GM19023 (cell line): Measurements from ENCODE around the gene WDPCP.

Experiments
- ATAC-seq: cut with Tn5 transposase; IDR thresholded peaks from one replicate; pipeline ENCODE4 v1.9.1; 2021; ENCODE audit warnings: mild to moderate bottlenecking, moderate library complexity; ENCODE audit not compliant: unreplicated experiment

WDPCP gene

GRCh38 chr2:63545023-63545422, 43.3 kb downstream of the WDPCP start:
- no peak for ATAC-seq

GRCh38 chr2:63544017-63544627, 44.2 kb downstream of the WDPCP start:
- ATAC-seq, result no peak

DNA sequence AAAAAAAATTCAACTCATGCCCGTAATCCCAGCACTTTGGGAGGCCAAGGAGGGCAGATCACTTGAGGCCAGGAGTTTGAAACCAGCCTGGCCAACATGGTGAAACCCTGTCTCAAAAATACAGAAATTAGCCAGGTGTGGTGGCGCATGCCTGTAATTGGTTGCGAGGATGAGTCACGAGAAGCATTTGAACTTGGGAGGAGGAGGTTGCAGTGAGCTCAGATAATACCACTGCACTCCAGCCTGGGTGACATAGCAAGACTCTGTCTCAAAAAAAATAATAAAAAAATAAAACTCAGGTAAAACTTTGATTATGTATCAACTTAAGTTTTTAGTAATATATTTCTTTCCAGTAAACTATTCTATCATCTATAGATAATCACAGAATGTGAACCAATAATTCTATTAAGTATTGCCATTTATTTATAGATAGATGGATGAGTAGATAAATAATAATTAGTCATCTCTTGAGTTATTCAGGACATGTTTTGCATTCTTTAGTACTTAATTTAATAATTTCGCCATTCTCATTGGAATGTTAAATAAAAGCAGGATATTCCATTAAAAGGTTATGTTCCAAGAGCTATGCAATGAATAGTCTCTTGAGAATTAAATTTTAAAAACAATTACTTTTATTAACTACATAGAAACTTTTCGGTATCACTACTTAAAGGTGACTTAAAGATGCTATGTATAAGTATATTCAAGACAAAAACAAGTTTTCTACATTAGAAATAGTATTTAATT, 48.7 kb downstream of the WDPCP start:
- ATAC-seq, result no peak

- no peak for ATAC-seq
Measured at GRCh38 chr2:63538390-63538789, 49.9 kb downstream of the WDPCP start.

DNA sequence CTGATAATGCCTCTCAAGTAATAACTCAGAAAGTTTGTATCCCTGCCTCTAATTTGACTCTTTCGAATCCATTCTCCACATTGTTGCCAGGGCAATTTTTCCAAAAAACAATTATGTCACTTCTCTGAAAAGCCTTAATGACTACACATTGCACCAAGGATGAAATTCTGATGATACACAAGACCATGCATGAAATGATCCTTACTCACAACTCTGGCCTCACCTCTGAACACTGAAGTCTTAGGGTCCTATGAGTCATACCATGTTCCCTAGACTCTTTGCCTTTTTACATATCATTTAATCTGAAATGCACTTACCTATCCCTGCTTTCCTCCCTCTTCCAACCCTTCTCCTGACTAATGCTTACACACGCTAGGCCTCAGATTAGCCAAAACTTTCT, 51.0 kb downstream of the WDPCP start:
- ATAC-seq, result no peak

GRCh38 chr2:63530704-63531279, 57.5 kb downstream of the WDPCP start:
- ATAC-seq, result no peak

DNA sequence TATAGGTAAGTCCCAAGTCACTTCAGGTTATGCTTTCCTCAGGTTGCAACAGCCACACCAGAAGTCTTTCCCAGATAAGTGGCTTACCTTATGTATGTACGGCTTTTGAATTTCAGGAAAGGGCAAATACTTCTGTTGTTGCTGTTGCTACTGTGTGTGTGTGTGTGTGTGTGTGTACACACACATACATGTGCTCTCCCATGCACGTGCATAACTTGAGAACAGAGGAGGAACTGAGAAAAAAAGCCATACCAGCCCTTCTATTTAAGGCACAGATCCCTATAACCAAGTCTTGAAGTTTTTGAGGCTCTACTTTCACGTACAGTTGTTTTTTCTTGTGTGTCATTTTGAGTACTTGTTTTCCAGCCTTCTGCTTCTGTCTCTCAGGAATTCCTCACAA, 62.4 kb downstream of the WDPCP start:
- ATAC-seq, result no peak

- ATAC-seq, result no peak
Measured at GRCh38 chr2:63522950-63523349, 65.3 kb downstream of the WDPCP start.

DNA sequence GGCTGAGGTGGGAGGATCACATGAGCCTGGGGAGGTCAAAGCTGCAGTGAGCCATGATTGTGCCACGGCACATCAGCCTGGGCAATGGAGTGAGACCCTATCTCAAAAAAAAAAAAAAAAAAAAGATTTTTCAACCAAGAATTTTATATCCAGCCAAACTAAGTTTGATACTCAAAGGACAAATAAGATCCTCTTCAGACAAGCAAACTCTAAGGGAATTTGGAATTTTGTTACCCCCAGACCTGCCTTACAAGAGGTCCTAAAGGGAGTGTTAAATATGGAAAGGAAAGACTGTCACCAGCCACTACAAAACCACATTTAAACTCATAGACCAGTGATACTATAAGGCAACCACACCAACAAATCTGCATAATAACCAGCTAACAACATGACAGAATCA, 67.5 kb downstream of the WDPCP start:
- no peak for ATAC-seq

DNA sequence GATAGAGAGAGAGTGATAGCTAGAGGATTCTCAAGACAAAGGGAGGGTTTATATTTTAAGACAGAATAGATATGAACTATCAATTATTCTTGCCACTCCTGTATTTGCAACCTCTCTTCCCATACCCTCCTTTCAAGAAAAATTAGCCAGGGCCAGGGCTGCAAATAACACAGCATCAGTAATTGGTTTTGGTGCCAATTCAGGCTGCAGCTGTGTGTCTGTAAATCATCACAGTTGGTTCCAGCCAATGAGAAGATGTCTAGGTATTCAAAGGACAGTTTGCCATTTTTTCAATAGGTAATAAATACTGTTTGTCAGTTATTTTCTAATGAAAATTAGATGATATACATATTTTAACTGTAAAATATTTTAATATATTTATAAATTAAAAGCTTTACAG, 73.5 kb downstream of the WDPCP start:
- ATAC-seq, result no peak

DNA sequence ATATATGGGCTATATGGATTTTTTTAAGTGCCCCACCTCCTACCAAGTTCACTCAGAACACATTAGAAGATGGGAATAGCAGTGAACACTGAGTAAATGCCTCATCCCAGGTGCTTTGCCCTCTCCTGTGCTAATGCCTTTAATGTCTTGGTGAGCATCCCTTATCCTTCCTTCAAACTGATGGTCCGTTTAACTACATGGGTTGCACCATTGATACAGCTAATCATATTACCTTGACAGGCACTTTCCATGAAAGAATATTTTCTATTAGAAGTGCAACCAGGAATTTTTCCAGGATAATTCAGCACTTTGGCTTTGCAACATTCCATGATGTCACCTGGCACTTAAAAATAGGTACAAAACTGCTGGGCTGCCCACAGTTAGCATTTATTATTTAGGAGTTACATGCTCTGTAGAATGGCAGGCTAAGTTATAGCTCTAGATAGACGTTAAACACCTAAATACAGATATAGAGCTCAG, 74.0 kb downstream of the WDPCP start:
- no peak for ATAC-seq

GRCh38 chr2:63506320-63506719, 82.0 kb downstream of the WDPCP start:
- ATAC-seq, result no peak

- no peak for ATAC-seq
Measured at GRCh38 chr2:63503818-63504217, 84.5 kb downstream of the WDPCP start.

- ATAC-seq, result no peak
Measured at GRCh38 chr2:63500398-63500797, 87.9 kb downstream of the WDPCP start.

DNA sequence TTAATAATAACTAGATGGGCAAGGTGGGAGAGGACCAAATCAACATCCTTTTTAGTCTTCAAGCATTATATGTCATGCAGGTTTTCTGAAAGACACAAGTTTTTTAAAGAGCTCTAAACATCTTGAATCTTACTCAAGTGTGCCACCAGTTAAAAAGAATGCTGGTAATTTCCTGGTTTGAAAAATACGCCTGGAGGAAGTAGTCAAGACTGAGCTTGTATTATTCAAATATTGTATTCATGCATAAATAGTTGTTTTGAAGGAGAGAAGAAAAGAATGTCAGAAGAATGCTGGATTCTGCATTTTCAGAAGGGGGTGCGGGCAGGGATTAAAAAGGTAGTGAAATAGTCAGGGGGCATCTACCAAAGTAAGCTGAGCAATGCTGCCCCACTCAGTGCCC, 90.7 kb downstream of the WDPCP start:
- ATAC-seq, result no peak

DNA sequence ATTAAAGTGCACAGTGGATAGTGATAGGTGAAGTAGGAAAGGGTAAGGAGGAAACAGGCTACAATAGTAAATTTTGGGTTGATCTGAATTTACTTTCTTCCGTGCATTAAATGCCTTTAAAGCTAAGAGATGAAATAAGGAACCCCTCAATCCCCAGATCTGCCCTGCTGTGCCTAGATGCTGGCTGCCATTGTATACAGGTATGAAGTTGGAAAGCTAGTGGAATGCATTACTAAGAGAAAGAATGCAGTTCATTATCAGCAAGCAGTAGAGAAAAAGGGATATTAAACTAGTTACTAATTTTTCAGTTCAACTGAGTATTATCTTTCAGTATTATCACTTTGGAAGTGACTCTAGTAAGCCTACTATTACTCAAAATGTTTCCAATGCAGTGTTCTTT, 93.3 kb downstream of the WDPCP start:
- no peak for ATAC-seq

DNA sequence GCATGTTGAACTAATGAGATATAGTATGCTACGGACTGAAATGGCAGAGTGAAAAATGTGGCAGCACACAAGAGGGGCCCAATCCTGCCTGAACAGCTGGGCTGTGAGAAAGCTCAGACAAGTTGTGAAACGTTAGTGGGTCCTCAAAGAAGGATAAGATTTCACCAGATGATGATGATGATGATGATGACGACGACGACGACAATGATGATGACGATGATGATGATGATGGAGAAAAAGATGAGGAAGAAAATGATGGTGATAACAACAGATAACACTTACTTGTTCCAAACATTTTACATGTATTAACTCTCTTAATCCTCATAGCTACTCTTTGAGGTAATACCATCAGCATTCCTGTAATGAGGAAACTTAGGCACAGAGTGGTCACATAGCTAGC, 94.2 kb downstream of the WDPCP start:
- ATAC-seq, result no peak

DNA sequence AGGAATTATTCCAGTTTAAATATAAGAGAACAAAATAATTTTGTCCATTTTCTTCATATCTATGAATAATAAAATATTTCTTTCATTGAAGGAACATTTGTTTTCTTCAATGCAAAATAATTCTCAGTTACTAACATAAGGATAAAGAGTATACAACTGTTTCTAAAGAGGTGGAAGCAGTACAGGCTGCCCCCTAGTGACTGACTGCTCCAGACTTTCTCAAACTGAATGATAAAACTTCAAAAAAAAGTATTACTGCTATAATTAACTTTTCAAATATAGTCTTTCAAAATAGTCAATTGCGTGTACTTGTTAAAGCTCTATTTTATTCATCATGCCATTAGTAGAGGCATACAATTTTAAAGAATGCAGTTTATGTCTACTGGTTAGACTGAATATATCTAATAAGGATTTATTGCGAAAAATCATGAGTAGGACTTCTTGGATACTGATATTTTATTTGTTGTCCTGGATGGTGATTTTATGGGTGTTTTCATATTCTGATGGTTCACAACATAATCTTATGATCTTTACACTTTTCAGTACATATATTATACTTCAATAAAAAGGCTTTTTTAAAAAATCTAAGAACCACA, 100.1 kb downstream of the WDPCP start:
- ATAC-seq, result no peak

DNA sequence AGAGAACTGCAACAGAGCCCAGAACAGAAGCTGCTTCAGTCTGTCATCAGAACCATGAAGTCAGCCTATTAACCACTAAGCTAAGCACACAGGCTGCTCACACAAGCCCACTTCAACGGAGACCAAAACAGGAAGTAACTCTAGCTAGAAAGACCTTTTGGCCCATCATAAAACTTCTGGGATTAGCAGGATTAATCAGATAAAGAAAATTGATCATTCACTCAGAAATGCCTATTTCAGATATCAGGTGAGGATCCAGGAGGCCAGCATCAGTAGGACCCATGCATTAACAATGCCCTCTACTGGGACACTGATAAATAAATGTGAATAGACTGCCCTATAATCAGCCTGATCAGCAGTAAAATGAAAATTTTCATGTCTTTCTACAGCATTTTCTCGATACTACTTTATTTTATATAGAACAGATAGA, 101.4 kb downstream of the WDPCP start:
- no peak for ATAC-seq

DNA sequence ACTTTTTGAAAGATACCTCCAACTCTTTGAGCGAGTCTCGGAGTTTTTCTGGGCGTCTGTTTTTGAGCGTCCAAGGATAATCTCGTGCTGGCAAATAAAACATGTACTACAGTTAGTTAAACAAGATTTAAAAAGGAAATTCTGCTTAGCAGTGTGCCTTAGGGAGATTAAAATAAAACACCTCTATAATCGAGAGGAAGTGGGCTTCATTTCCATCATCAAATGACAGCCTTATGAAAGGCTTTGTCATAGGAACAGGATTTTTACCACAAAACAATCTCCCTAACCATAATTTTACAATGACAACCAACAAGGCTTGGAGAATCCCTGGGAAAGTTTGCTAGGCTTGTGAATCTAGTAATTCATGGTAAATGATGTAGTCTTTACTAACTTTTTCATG, 103.4 kb downstream of the WDPCP start:
- ATAC-seq, result no peak

DNA sequence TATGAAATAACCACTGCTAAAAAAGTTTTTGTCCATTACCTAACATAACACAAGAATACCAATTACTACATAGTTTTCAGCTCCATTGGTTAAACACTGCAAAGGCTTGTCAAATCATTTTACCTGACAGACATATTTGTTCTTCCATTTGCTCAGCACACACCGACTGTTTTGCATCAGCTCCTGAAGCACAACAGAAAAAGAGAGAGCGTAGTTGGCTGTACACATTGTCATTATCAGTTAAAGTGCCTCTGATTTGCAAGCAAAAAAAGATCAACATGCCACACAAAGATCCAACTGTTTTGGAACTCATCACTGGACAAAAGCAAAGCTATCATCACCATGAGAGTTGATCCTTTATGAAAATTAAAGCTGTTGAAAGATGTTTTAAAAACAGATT, 103.8 kb downstream of the WDPCP start:
- no peak for ATAC-seq

DNA sequence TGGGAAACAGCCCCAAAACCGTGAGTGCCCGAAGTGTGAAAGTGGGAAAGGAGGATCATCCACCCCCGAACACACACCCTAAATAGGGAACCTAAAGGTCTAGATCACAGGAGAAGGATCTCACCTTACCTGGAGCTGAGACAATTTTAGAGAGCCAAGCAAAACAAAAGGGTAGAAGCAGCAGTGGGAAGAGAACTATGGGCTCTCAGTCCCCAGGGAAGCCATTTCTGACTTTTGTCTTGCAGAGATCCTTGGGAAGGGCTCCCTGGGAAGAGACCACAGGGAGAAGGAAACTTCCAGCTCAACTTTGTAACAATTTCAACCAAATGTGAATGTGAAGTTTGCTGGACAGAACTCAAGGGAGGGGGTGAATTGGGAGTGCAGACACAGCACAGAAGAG, 110.6 kb downstream of the WDPCP start:
- ATAC-seq, result no peak
